B cell (primary cell): Measurements from ENCODE around the gene EHBP1. TPM values are rescaled to one million over a fixed set of nuclear protein-coding genes. Genes with fewer than 3 reads are reported as not detected.

Experiments
- ATAC-seq: fragments of 200-7000 bp; cut with Tn5 transposase; one replicate; pipeline ENCODE4 v1.10.0; 2021; ENCODE audit warnings: low read depth, mild to moderate bottlenecking, moderate number of reproducible peaks, moderate library complexity
- CTCF ChIA-PET: fragments of 350-600 bp; sonication (Branson Sonifier 250); formaldehyde crosslinking; loops from one replicate; lab custom pipeline; 2021; ENCODE audit warnings: antibody characterized with exemption, inconsistent platforms; lab: Charles Lee
- POLR2A ChIA-PET: fragments of 350-600 bp; sonication (Branson Sonifier 250); formaldehyde crosslinking; loops from one replicate; lab custom pipeline; 2021; ENCODE audit warnings: antibody characterized with exemption; lab: Charles Lee
- DNase-seq: peaks from one replicate; pipeline ENCODE4 v3.0.0; 2013
- H2AFZ ChIP-seq: 2 replicates; pipeline ENCODE4 v1.6.1; 2012; ENCODE audit warnings: mild to moderate bottlenecking, low read depth, low read length; ENCODE audit not compliant: insufficient read depth, poor library complexity, severe bottlenecking
- H3K27ac ChIP-seq, 2 donors: 1 replicate in 1 of 2; 2 replicates in 1 of 2; pipeline ENCODE4 v1.5.1; 2012 to 2013; ENCODE audit warnings: low read length in 2 of 2, mild to moderate bottlenecking in 2 of 2, moderate library complexity in 1 of 2
- H3K27me3 ChIP-seq, 4 experiments: fragments of 200-600 bp in 1 of 4; sonication (generic) in 1 of 4; replicated peaks in 1 of 4; 1 replicate in 2 of 4; 2 replicates in 2 of 4; pipeline versions ENCODE4 v1.6.1 to v1.7.0; 2013 to 2016; ENCODE audit warnings: low read length in 3 of 4, mild to moderate bottlenecking in 2 of 4, mixed read lengths in 1 of 4, moderate library complexity in 1 of 4; ENCODE audit not compliant: insufficient read depth in 4 of 4, control insufficient read depth in 3 of 4; ENCODE audit errors: control extremely low read depth in 1 of 4
- H3K36me3 ChIP-seq, 2 experiments: replicated peaks in 1 of 2; 1 replicate in 1 of 2; 2 replicates in 1 of 2; pipeline versions ENCODE4 v1.6.1 to v1.7.1; 2013; ENCODE audit warnings: low read length in 1 of 2; ENCODE audit not compliant: insufficient read depth in 2 of 2, control insufficient read depth in 1 of 2; ENCODE audit errors: control extremely low read depth in 1 of 2, extremely low read depth in 1 of 2
- H3K4me1 ChIP-seq, 2 donors: fragments of 200-600 bp in 1 of 2; sonication (generic) in 1 of 2; 1 replicate in 1 of 2; 2 replicates in 1 of 2; pipeline versions ENCODE4 v1.5.1 to v1.6.1; 2013 to 2017; ENCODE audit warnings: low read length in 2 of 2; ENCODE audit not compliant: control insufficient read depth in 2 of 2, insufficient read depth in 2 of 2
- H3K4me2 ChIP-seq: replicated peaks from 2 replicates; pipeline ENCODE3; 2012; ENCODE audit warnings: mild to moderate bottlenecking, low read depth, low read length; ENCODE audit not compliant: poor library complexity, severe bottlenecking
- H3K4me3 ChIP-seq, 5 experiments: fragments of 200-600 bp in 1 of 5; sonication (generic) in 1 of 5; 1 replicate in 3 of 5; 2 replicates in 2 of 5; pipeline versions ENCODE4 v1.5.1 to v1.7.0; 2011 to 2016; ENCODE audit warnings: low read length in 4 of 5, mild to moderate bottlenecking in 4 of 5, low read depth in 2 of 5, control low read depth in 1 of 5, moderate library complexity in 1 of 5; ENCODE audit not compliant: insufficient read depth in 1 of 5; ENCODE audit errors: control extremely low read depth in 1 of 5, extremely low read depth in 1 of 5
- H3K79me2 ChIP-seq: fragments of 200-600 bp; sonication (generic); one replicate; pipeline ENCODE4 v1.6.0; 2016; ENCODE audit warnings: low read length; ENCODE audit not compliant: control insufficient read depth, insufficient read depth
- H3K9ac ChIP-seq: fragments of 200-600 bp; sonication (generic); 2 replicates; pipeline ENCODE4 v1.6.1; 2017; ENCODE audit warnings: mild to moderate bottlenecking, low read length, moderate library complexity
- H3K9me3 ChIP-seq, 3 donors: one replicate each; pipeline versions ENCODE4 v1.6.1 to v1.7.1; 2013; ENCODE audit warnings: low read length in 2 of 3; ENCODE audit not compliant: control insufficient read depth in 2 of 3, insufficient read depth in 1 of 3; ENCODE audit errors: control extremely low read depth in 1 of 3
- H4K20me1 ChIP-seq: 2 replicates; pipeline ENCODE4 v1.6.0; 2012; ENCODE audit warnings: mild to moderate bottlenecking, low read length; ENCODE audit not compliant: insufficient read depth, control insufficient read depth, poor library complexity, severe bottlenecking
- H3K27ac Mint-ChIP-seq: one replicate; pipeline ENCODE4 v1.8.0; 2021; ENCODE audit warnings: mixed read lengths
- H3K27me3 Mint-ChIP-seq: one replicate; pipeline ENCODE4 v1.8.0; 2021; ENCODE audit warnings: mixed read lengths
- H3K4me1 Mint-ChIP-seq: one replicate; pipeline ENCODE4 v1.8.0; 2021; ENCODE audit warnings: mixed read lengths
- H3K4me3 Mint-ChIP-seq: one replicate; pipeline ENCODE4 v1.8.0; 2021; ENCODE audit warnings: mixed read lengths
- H3K9me3 Mint-ChIP-seq: one replicate; pipeline ENCODE4 v1.8.0; 2022; ENCODE audit warnings: mixed read lengths; ENCODE audit not compliant: insufficient read depth
- CTCF ChIP-seq: fragments of 200-600 bp; IDR thresholded peaks from one replicate; pipeline ENCODE4 v1.8.0; 2022; ENCODE audit warnings: antibody characterized with exemption, mild to moderate bottlenecking
- EZH2 ChIP-seq: IDR thresholded peaks from 2 replicates; pipeline ENCODE4 v1.6.1; 2012; ENCODE audit warnings: borderline replicate concordance, low read depth, mild to moderate bottlenecking, moderate library complexity, low read length; ENCODE audit not compliant: insufficient read depth, poor library complexity, severe bottlenecking
- WGBS: methylation state at CpG from one replicate; pipeline ENCODE4 v1.1.5; 2013; ENCODE audit warnings: missing lambda C conversion rate; ENCODE audit not compliant: insufficient coverage; 5-methylcytosine and 5-hydroxymethylcytosine counted together
- intact Hi-C: fragments of 100-400 bp; cut with micrococcal nuclease; formaldehyde crosslinking; loops from one replicate; pipeline ENCODE4 v1.10.0; 2022
- polyA plus RNA-seq: library from polyadenylated mRNA; depleted of rRNA; stranded (reverse); fragments of >200 nt; gene quantifications from 2 replicates; pipeline ENCODE4 v1.2.3, GENCODE V29; 2012
- total RNA-seq, 2 donors: library from RNA; stranded (reverse); fragments of 120-200 nt in 1 of 2; gene quantifications; 1 replicate in 1 of 2; 2 replicates in 1 of 2; pipeline versions ENCODE4 v1.2.3 to v1.2.4, GENCODE V29; 2013 to 2022

EHBP1 gene
- total and polyA plus RNA-seq, 2 donors (not counting 1 experiment from before 2014, with no cell fraction given): 8.8 to 34.7 TPM

GRCh38 chr2:62658891-62659290 lies 46.6 kb upstream of the EHBP1 start:
- Mint-ChIP-seq H3K9me3 (no peaks in the 10 kb centered on the region), H3K4me1 (peaks cover 28% of the 10 kb centered on the region), H3K27me3 (no peaks in the 10 kb centered on the region), H3K27ac (no peak overlapping the region), H3K4me3 (no peak overlapping the region)
- Histone ChIP-seq H3K9ac (no peak overlapping the region), H3K9me3 (no peaks in the 10 kb centered on the region), H3K4me2 (no peak overlapping the region), H3K27me3 (no peaks in the 10 kb centered on the region), H3K4me3 (no peak overlapping the region), H3K36me3 (no peaks in the 10 kb centered on the region), H4K20me1 (no peaks in the 10 kb centered on the region), H3K4me1 (peaks cover 18 to 27% of the 10 kb centered on the region in 2 donors), H3K79me2 (no peaks in the 10 kb centered on the region), H3K27ac (no peak overlapping the region), H2AFZ (peak overlapping the region; percentile 83)
- no peak for DNase-seq
- ChIA-PET CTCF (no interaction called here), POLR2A (no interaction called here)
- TF ChIP-seq EZH2: no peak
- no CpG with 5 or more reads among the region's 2 CpGs for WGBS
- no peak for ATAC-seq
- intact Hi-C loops: no loop called here

- H3K27ac ChIP-seq: peak overlapping the region in 1 of 2 donors; percentile 33
- H3K79me2 ChIP-seq: no peaks in the 10 kb centered on the region
- no peak for TF ChIP-seq EZH2
- no peak for TF ChIP-seq CTCF
- Mint-ChIP-seq H3K27me3 (no peaks in the 10 kb centered on the region), H3K27ac (peak overlapping the region; percentile 21), H3K4me3 (peak overlapping the region; percentile 46), H3K4me1 (peaks cover 28% of the 10 kb centered on the region), H3K9me3 (no peaks in the 10 kb centered on the region)
- H3K9ac ChIP-seq: peak overlapping the region; percentile 41
- no peaks in the 10 kb centered on the region for H4K20me1 ChIP-seq
- peaks cover 18 to 27% of the 10 kb centered on the region in 2 donors for H3K4me1 ChIP-seq
- CTCF ChIA-PET: no interaction called here
- H3K4me2 ChIP-seq: peak overlapping the region; percentile 60
- intact Hi-C loops: loop anchor here (1.0 kb wide), 1 partner anchor 45 kb away; the partner anchor contains the start of gene EHBP1
- peak overlapping the region in 1 of 5 experiments; percentile 33 for H3K4me3 ChIP-seq
- POLR2A ChIA-PET: no interaction called here
- no peaks in the 10 kb centered on the region for H3K27me3 ChIP-seq
- WGBS: 38% methylated on average over 1 of the region's 2 CpGs
- no peaks in the 10 kb centered on the region for H3K36me3 ChIP-seq
- H2AFZ ChIP-seq: peak overlapping the region; percentile 70
- ATAC-seq (peak; percentile 33), DNase-seq (peak; percentile 41)
- no peaks in the 10 kb centered on the region for H3K9me3 ChIP-seq
These were observed 45.4 kb upstream of the EHBP1 start for GRCh38 chr2:62660087-62660486.
